Central memory CD8-positive, alpha-beta T cell (primary cell): ENCODE data around the gene BOC.

Source experiments
- ATAC-seq: fragments of 150-1000 bp; cut with Tn5 transposase; replicated peaks from 2 replicates; pipeline ENCODE4 v1.10.0; 2022; ENCODE audit warnings: mild to moderate bottlenecking, moderate FRiP score, moderate number of reproducible peaks; ENCODE audit not compliant: poor library complexity, severe bottlenecking; ENCODE audit errors: extremely low read depth
- DNase-seq, 2 donors: peaks; one replicate each; pipeline ENCODE4 v3.0.0; 2021; ENCODE audit warnings: low spot score in 2 of 2
- H3K27ac Mint-ChIP-seq: one replicate; pipeline ENCODE4 v1.8.0; 2022; ENCODE audit warnings: low read depth, mild to moderate bottlenecking, moderate library complexity, mixed read lengths
- H3K27me3 Mint-ChIP-seq: one replicate; pipeline ENCODE4 v1.8.0; 2022; ENCODE audit warnings: mixed read lengths
- H3K36me3 Mint-ChIP-seq: one replicate; pipeline ENCODE4 v1.8.0; 2022; ENCODE audit warnings: mild to moderate bottlenecking, moderate library complexity, mixed read lengths; ENCODE audit not compliant: insufficient read depth
- H3K4me1 Mint-ChIP-seq: one replicate; pipeline ENCODE4 v1.8.0; 2022; ENCODE audit warnings: mixed read lengths
- H3K4me3 Mint-ChIP-seq: one replicate; pipeline ENCODE4 v1.8.0; 2022; ENCODE audit warnings: mild to moderate bottlenecking, moderate library complexity, mixed read lengths
- H3K9me3 Mint-ChIP-seq: one replicate; pipeline ENCODE4 v1.8.0; 2022; ENCODE audit warnings: mixed read lengths

The BOC gene

DNA sequence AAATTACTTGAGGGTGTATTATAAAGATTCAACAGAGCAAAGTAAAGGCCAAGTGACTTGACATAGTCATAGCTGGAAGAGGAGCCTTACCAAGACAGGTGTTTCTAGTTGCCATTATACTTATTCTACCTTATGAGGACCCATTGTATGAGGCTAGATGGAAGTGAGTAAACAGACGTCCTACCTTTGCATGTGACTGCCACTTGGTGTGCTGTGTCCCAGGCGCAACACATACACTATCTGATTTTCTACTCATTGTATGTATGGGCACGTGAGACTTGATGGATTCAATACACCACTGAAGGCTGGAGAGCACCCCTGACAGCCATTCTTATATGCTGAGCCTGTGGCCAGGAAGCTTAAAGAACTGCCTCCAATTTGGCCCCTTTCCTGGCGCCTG lies 40.5 kb downstream of the BOC start:
- no peak overlapping the region for H3K4me3 Mint-ChIP-seq
- peaks cover 28% of the 10 kb centered on the region for H3K27me3 Mint-ChIP-seq
- no peaks in the 10 kb centered on the region for H3K36me3 Mint-ChIP-seq
- no peak for ATAC-seq
- H3K9me3 Mint-ChIP-seq, result no peaks in the 10 kb centered on the region
- DNase-seq, result no peak
- no peak overlapping the region for H3K27ac Mint-ChIP-seq
- no peaks in the 10 kb centered on the region for H3K4me1 Mint-ChIP-seq

DNA sequence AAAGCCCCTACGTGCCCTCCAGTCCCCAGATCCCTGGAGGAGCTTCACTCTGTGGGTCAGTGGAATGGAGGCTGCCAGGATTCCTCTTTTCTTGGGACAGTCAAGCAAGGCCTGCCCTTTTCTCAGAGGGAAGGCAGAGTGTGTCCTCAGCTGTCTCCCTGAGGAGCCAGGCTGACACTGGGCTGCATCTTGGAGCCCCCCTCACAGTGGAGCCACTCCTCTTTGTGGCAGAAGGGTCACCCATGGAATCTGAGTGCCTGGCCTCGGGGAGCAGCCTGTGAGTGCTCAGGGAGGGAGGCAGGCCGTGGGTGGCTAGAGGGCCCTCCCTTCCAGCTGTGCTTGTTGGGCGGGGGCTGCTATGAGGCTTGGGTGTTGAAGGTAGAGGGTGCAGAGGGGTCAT lies 41.2 kb downstream of the BOC start:
- Mint-ChIP-seq H3K27me3 (peaks cover 20% of the 10 kb centered on the region), H3K27ac (no peak overlapping the region), H3K4me1 (no peaks in the 10 kb centered on the region), H3K9me3 (no peaks in the 10 kb centered on the region), H3K36me3 (no peaks in the 10 kb centered on the region), H3K4me3 (no peak overlapping the region)
- no peak for DNase-seq
- no peak for ATAC-seq

DNA sequence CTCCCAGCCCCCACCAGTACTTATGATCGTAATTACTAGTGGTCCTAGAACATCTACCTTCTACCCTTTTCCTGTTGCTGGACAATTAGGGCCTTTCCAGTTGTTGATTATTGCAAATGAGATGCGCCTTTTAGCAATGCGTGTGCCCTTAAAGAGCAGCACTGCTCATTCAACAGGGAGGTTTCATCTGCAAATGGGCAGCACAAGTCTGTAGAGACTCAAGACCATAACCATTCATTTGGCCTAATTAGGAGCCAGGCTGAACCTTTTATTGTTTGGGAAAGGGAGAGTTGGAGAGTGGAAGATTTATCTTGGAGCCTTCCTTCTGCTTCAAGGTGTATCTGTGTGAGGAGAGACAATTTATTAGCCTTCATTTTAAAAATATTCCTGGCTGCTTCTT lies 42.3 kb downstream of the BOC start:
- Mint-ChIP-seq H3K27me3 (peaks cover 9% of the 10 kb centered on the region), H3K27ac (no peak overlapping the region), H3K9me3 (no peaks in the 10 kb centered on the region), H3K36me3 (no peaks in the 10 kb centered on the region), H3K4me3 (no peak overlapping the region), H3K4me1 (no peaks in the 10 kb centered on the region)
- DNase-seq (no peak), ATAC-seq (no peak)

DNA sequence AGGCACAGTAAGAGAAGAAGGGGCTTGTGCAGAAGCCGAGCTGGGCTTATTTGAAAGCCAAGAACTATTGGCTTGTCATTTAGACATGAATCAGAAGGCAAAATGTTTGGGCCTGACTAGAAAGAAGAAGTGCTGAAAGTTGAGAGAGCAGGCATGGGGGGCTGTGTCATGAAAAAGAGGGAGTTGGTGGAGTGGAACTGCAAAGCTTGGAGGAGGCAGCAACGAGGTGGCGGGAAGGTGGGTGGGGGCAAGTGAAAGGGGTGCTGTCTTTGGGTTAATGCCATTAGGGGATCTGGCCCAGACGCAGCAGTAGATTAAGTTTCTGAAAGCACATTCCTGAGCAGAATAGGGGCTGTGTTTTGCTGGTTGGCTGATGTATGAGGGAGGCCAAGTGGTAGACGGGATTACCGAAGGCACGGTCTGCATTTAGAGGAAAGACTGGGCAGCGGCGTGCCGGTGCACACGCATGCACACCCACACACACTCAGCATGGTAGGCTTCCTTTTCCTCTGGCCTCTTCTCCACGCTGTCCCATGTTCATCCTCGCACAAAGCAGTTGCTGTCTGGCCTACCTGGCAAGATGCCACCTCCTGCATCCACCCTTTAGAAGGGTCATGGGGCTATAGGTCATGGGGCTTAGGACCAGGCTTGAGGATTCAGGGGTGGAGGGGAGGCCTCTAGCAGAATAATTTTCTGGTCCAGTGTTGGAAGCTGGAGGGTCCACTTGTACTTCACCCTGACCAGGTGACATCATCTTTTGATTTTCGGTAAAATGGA lies 43.0 kb downstream of the BOC start:
- Mint-ChIP-seq H3K27ac (no peak overlapping the region), H3K36me3 (no peaks in the 10 kb centered on the region), H3K4me1 (no peaks in the 10 kb centered on the region), H3K4me3 (no peak overlapping the region), H3K27me3 (peaks cover 9% of the 10 kb centered on the region), H3K9me3 (no peaks in the 10 kb centered on the region)
- no peak for ATAC-seq
- no peak for DNase-seq

DNA sequence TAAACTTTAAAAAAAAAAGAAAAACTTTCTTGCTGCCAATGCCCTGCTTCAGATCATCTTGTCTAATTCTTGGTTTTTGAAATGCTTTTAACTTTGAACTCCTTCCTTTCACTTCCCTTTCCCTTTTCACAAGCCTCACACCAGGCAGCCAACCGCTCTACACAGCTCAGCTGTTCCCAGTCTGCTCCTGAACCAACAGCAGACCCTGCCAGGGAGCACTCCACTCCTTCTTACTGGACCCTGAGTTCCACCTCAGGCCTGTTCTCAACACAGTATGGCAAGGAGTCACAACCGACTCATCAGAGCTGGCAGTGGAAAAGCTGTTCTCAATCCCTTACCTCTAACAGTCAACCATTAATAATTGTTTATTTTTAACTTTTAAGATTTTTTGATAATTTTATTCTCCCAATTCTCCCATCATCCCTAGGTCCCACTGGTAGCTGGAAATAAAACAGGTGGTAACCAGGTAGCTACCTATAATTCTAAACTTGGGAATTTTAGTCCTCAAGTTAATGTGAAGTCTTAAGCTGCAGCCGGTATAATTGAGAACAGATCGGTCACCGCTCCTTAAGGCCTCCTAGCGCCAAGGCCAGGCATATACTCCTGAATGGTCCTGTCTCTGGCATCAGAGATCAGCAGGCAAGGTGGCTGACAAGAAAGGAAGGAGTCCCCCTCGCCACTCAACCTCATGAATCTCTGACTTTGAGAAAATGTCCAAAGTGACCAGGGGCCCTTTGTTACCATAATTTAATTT lies 43.9 kb downstream of the BOC start:
- Mint-ChIP-seq H3K36me3 (no peaks in the 10 kb centered on the region), H3K27ac (no peak overlapping the region), H3K4me3 (no peak overlapping the region), H3K4me1 (no peaks in the 10 kb centered on the region), H3K27me3 (peaks cover 18% of the 10 kb centered on the region), H3K9me3 (no peaks in the 10 kb centered on the region)
- ATAC-seq, result no peak
- no peak for DNase-seq

DNA sequence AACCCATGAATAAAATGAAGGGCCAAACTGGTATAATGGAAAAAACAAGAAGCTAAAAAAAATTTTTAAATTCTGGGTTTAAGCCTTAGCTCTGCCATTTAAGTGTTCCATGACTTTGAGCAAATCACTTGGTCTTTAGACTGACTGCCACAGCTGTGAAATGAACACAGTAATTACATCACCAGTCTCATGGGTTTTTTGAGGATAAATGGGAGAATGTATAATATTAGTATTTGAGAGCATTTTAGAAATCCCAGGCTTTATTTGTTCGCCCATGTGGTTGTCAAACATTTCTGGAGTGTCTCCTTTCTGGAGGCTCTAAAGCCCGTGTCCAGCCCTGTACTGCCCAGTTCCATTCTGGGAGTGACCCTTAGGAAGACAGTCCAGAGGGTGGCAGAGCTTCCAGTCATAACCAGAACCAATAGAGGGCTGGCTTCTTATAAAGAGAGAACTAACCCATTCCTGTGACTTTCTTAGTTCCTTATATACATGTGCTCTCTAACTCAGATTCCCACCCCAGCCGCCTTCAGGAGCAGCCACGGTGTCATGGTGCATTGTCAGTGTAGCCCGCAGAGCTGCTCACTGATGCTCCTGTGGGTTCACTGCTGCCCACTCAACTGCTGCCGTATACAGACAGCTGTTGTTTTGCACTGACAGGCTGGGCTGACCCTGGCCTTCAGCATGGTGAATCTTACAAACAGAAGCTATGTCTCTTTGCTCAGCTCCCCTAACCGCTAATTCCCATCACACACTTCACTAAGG lies 44.7 kb downstream of the BOC start:
- Mint-ChIP-seq H3K4me1 (no peaks in the 10 kb centered on the region), H3K27ac (no peak overlapping the region), H3K4me3 (no peak overlapping the region), H3K36me3 (no peaks in the 10 kb centered on the region), H3K27me3 (peaks cover 22% of the 10 kb centered on the region), H3K9me3 (no peaks in the 10 kb centered on the region)
- DNase-seq, result no peak
- ATAC-seq, result no peak

DNA sequence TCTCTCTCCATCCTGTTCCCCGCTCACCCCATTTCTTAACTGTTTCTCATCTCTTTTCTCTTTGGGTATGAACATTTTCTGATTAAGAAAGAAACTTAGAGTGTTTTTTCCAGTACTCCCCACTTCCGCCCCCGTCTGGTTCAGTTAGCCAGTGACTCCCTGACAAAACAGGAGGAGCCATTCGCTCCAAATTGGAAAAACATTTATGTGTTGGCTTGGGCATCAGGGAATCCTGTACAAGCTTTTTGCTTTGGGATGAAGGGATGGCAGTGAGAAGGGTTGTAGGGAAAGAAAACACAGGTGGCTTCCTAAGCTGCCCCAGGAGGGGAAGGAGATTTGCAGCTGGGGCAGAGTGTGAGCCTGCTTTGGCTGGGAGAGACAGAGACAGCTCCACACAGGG lies 47.0 kb downstream of the BOC start:
- H3K27me3 Mint-ChIP-seq, result peaks cover 29% of the 10 kb centered on the region
- no peaks in the 10 kb centered on the region for H3K9me3 Mint-ChIP-seq
- H3K27ac Mint-ChIP-seq, result no peak overlapping the region
- no peak for DNase-seq
- H3K4me1 Mint-ChIP-seq, result no peaks in the 10 kb centered on the region
- no peaks in the 10 kb centered on the region for H3K36me3 Mint-ChIP-seq
- no peak for ATAC-seq
- H3K4me3 Mint-ChIP-seq, result no peak overlapping the region

DNA sequence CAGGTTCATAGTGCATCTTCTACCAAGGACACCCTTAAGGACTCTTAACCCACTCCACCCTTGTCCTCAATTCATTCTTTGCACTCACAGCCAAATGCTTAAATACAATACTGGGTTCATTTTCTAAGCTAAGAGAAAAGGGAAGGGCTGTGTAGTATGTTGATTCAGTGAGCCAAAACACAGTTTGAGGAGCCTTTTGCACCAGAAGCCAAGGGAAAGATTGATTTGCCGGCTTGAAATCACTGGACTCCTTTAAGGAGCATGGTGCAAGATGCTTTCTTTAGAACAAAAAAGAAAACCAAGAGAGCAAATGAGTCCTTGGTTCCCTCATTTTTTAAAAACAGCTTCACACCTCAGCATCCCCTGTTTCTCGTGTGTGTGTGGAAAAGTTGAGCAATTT lies 47.8 kb downstream of the BOC start:
- Mint-ChIP-seq H3K9me3 (no peaks in the 10 kb centered on the region), H3K4me3 (no peak overlapping the region)

DNA sequence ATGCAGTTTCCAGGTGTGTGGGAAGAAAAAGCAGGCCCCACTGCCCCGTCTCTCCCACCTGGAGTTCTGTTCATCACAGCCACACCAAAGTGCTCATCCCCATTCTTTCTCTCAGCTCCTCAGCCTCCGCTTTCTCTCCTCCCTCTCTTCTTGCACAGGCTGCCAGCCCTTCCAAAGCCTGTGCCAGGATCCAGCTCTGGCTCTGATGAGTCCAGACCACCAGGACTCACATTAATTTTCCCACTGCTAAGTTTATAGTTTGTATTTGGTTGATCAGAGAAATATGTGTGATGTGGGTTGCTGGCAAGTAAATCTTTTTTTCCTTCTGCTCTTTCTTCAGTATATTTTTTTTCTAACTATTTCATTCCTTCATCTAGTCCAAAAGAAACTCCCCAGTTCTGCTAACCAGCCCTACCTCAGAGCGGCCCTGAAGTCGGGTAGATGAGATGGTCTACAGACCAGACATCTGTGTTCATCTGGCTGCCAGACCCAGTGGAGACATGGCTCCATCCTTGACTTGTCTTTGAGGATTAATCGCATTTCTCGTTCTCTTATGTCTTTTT lies 49.8 kb downstream of the BOC start:
- no peaks in the 10 kb centered on the region for H3K4me1 Mint-ChIP-seq
- H3K9me3 Mint-ChIP-seq, result no peaks in the 10 kb centered on the region
- ATAC-seq (no peak), DNase-seq (no peak)
- no peak overlapping the region for H3K4me3 Mint-ChIP-seq
- H3K27me3 Mint-ChIP-seq, result peaks cover 29% of the 10 kb centered on the region
- H3K27ac Mint-ChIP-seq, result no peak overlapping the region
- H3K36me3 Mint-ChIP-seq, result no peaks in the 10 kb centered on the region

More for the DNA sequence above, 47.8 kb downstream of the BOC start:
- no peaks in the 10 kb centered on the region for H3K36me3 Mint-ChIP-seq
- peaks cover 29% of the 10 kb centered on the region for H3K27me3 Mint-ChIP-seq
- H3K27ac Mint-ChIP-seq, result no peak overlapping the region
- H3K4me1 Mint-ChIP-seq, result no peaks in the 10 kb centered on the region
- DNase-seq (no peak), ATAC-seq (no peak)

DNA sequence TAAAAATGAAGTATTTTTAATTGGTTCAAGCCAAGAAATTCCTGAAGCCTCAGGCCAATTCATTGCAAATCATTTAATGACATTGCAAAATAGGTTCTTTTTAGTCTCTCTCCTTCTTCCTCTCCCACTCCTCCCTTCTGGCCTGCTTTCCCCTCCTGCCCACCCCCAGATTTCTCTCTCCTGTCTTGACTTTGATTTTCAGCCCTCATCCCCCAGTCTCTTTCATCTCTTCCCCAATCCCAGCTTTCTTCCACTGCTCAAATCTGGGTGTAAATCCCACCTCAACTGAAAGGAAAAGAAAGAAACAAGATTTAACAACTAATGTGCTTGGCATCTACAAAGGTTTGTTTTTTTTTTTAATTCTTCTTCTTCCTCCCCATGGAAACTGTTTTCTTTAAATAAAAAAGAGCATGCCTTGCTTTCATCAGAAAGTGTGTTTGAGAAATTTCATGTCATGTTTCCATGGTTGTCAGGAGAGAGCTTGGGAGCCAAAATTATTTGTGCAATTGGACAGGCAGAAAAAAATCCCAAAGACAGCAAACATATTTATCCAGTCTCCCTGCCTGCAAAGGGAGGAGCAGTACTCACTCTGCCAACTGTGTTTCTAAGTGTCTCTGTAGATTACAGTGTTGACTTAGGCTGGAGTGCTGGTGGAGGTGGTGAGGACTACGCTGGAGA lies 50.4 kb downstream of the BOC start:
- Mint-ChIP-seq H3K4me1 (no peaks in the 10 kb centered on the region), H3K9me3 (no peaks in the 10 kb centered on the region), H3K36me3 (no peaks in the 10 kb centered on the region), H3K27me3 (peaks cover 29% of the 10 kb centered on the region), H3K27ac (no peak overlapping the region), H3K4me3 (no peak overlapping the region)
- no peak for ATAC-seq
- DNase-seq, result no peak

DNA sequence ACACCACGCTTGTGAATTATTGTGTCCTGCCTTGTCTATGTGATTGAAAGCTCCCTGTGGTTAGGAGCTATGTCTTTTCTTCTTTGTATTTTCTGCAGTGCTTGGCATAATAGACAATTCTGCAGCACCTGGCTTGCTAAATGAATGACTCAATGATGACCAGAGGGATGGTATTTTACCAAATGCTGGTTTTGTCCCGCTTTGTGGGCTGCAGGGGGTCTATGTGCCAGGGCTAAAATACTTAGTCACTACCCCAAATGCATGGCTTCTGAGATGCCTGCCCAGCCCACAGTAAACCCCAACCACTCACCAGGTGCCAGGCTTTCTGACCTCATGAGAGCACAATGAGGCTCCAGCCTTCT lies 50.9 kb downstream of the BOC start:
- Mint-ChIP-seq H3K4me1 (no peaks in the 10 kb centered on the region), H3K4me3 (no peak overlapping the region), H3K27ac (no peak overlapping the region), H3K27me3 (peaks cover 29% of the 10 kb centered on the region), H3K9me3 (no peaks in the 10 kb centered on the region), H3K36me3 (no peaks in the 10 kb centered on the region)
- DNase-seq (no peak), ATAC-seq (no peak)

DNA sequence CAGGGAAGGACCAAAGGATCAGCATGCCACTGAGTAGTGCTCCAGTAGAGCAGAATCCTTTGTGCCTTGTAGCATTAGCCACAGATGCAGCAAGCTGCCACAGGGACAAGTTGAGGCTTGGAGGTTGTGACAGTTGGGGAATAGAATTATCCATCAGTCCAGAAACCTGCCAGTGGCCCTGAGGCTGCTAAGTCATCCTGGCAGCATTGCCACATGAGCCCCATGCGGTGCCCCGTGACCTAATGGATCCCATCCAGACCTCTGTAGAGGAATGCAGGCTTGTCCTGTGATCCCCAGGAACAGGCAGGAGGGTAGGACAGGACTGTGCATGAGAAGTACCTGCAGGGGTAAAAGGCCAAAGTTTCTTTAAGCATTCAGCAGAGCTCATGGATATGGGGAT lies 51.7 kb downstream of the BOC start:
- Mint-ChIP-seq H3K27ac (no peak overlapping the region), H3K4me3 (no peak overlapping the region)

More for the DNA sequence above, 51.7 kb downstream of the BOC start:
- no peaks in the 10 kb centered on the region for H3K4me1 Mint-ChIP-seq
- H3K9me3 Mint-ChIP-seq, result no peaks in the 10 kb centered on the region
- no peaks in the 10 kb centered on the region for H3K36me3 Mint-ChIP-seq
- DNase-seq (no peak), ATAC-seq (no peak)
- H3K27me3 Mint-ChIP-seq, result peaks cover 35% of the 10 kb centered on the region
